Activated CD8-positive, alpha-beta T cell treated with anti-CD3 and anti-CD28 coated beads, Interleukin-2, amount 10 ng/mL, durations not matched to agents 7 days and 5 days (primary cell): ENCODE data around the gene VPREB3. TPM values are rescaled to one million over a fixed set of nuclear protein-coding genes. Genes with fewer than 3 reads are reported as not detected.

Source experiments
- ATAC-seq: fragments of 150-1000 bp; cut with Tn5 transposase; one replicate; pipeline ENCODE4 v1.10.0; 2021; ENCODE audit warnings: moderate library complexity
- CTCF ChIA-PET: fragments of 350-600 bp; sonication (Branson Sonifier 250); formaldehyde crosslinking; loops from one replicate; lab custom pipeline; 2021; ENCODE audit warnings: antibody characterized with exemption; lab: Charles Lee
- POLR2A ChIA-PET: fragments of 350-600 bp; sonication (Branson Sonifier 250); formaldehyde crosslinking; loops from one replicate; lab custom pipeline; 2021; ENCODE audit warnings: antibody characterized with exemption; lab: Charles Lee
- DNase-seq: peaks from one replicate; pipeline ENCODE4 v3.0.0-alpha.2; 2020
- H3K27ac Mint-ChIP-seq: one replicate; pipeline ENCODE4 v1.8.0; 2021; ENCODE audit warnings: mild to moderate bottlenecking, mixed read lengths
- H3K27me3 Mint-ChIP-seq: one replicate; pipeline ENCODE4 v1.8.0; 2021; ENCODE audit warnings: low read depth, mixed read lengths
- H3K36me3 Mint-ChIP-seq: one replicate; pipeline ENCODE4 v1.8.0; 2021; ENCODE audit warnings: low read depth, mixed read lengths
- H3K4me1 Mint-ChIP-seq: one replicate; pipeline ENCODE4 v1.8.0; 2021; ENCODE audit warnings: low read depth, mixed read lengths
- H3K4me3 Mint-ChIP-seq: one replicate; pipeline ENCODE4 v1.8.0; 2021; ENCODE audit warnings: mild to moderate bottlenecking, mixed read lengths
- H3K9me3 Mint-ChIP-seq: one replicate; pipeline ENCODE4 v1.8.0; 2022; ENCODE audit warnings: mixed read lengths; ENCODE audit not compliant: insufficient read depth
- total RNA-seq, 2 experiments: library from RNA; stranded (reverse); gene quantifications; one replicate each; pipeline ENCODE4 v1.2.3, GENCODE V29; 2021

VPREB3 gene, protein sequence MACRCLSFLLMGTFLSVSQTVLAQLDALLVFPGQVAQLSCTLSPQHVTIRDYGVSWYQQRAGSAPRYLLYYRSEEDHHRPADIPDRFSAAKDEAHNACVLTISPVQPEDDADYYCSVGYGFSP
- total RNA-seq = not detected

DNA sequence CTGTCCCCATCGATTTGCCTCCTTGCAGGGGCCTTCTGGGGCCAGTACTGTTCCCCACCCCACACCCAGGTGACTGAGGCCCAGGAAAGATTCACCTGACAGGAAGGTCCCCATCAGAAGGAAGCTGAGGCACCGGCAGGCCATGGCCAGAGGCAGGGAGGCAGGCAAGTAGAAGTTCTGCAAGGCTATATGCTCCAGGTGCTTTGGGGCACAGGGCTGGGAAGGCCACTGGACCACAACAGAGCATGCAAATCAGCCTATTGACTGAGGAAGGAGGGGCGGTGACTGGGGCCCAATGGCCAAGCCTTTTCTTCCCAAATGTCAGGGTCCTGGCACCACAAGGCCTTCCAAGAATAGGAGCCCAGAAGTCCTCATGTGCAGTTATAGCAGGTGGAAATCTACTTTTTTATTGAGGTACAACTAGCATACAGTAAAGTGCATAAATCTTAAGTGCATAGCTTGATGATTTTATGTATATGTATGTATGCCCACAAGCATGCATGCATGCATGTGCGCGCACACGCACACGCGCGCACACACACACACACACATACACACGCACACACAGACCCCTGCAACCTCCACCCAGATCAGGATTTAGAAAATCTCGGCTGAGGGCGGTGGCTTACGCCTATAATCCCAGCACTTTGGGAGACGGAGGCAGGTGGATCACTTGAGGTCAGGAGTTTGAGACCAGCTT, at the start of gene VPREB3:
Gene VPREB3 (minus strand): TSS at position 206 of the 700 bp plus-strand sequence. CDS start 62 bp downstream, at position 144.
- H3K4me3 Mint-ChIP-seq = no peak within 1 kb of the TSS
- ATAC-seq (no peak), DNase-seq (no peak)
- H3K9me3 Mint-ChIP-seq = no peaks in the 10 kb centered on the region
- H3K27me3 Mint-ChIP-seq = no peaks in the 10 kb centered on the region
- peaks cover 27% of the 10 kb centered on the region for H3K4me1 Mint-ChIP-seq
- ChIA-PET POLR2A (no interaction called here), CTCF (no interaction called here)
- H3K36me3 Mint-ChIP-seq = no peaks in the 10 kb centered on the region
- H3K27ac Mint-ChIP-seq = no peak within 1 kb of the TSS

DNA sequence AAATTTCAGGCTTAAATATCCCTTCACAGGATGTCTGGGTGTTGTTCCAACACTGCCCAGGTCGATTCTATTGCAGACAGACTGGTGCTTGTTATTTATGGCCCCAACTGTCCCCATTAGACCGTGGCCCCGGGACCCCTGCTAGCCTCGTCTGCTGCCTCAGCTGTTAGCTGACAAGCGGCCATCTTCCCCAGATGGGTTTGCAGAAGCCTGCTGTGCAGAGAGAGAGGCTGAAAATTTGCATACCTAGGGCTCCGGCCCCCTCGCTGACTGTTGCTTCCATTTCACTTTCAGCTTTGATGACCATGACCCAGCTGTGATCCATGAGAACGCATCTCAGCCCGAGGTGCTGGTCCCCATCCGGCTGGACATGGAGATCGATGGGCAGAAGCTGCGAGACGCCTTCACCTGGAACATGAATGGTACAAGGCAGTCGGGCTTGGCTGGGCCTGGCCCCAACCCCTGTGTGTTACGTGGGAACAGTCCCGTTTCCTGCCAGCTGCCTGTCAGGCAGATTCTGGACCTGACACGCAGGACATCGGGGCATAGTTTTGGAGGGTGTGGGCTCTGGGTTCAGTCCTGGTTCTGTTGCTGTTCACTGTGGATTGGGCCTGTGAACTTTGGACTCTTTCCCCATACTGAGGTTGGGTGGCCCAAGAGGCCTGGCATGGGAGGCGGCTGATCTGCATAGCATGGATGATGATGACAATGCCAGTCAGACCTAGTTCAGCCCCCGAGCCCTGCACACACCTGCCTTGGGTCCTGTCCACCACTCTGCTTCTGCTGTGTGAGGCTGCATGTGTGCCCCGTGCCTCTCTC, 49.0 kb upstream of the VPREB3 start:
- Mint-ChIP-seq H3K4me3 (no peak overlapping the region), H3K27ac (no peak overlapping the region), H3K9me3 (no peaks in the 10 kb centered on the region), H3K36me3 (peaks cover 59% of the 10 kb centered on the region), H3K27me3 (no peaks in the 10 kb centered on the region), H3K4me1 (peaks cover 4% of the 10 kb centered on the region)
- DNase-seq (no peak), ATAC-seq (no peak)
- ChIA-PET CTCF (no interaction called here), POLR2A (no interaction called here)

DNA sequence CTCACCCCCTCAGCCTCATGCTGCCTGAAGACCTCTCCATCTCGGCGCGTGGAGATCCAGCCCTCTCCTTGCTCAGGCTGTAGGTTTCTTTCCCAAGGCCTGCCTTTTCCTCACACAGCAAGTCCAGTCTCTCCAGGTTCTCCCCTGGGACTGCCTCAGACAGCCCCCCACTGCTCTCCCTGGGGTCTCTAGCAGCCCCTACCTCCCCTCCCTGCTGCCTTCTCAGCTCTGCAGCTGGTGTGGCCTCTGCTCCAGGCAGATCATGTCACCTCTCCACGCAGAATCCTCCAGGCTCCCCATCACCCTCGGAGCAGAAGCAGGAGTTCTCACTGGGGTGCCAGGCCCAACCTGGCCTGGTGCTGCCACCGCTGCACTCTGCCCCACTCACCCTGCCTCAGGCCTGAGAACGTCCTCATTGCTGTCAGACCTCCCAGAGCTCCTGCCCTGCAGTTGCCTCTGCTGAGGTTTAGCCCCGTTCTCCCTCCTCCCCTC, 47.7 kb upstream of the VPREB3 start:
- ATAC-seq (no peak), DNase-seq (no peak)
- POLR2A ChIA-PET = no interaction called here
- no peaks in the 10 kb centered on the region for H3K27me3 Mint-ChIP-seq
- no peak overlapping the region for H3K4me3 Mint-ChIP-seq
- no peaks in the 10 kb centered on the region for H3K9me3 Mint-ChIP-seq
- CTCF ChIA-PET = no interaction called here
- H3K27ac Mint-ChIP-seq = no peak overlapping the region
- H3K4me1 Mint-ChIP-seq = peaks cover 2% of the 10 kb centered on the region
- peaks cover 59% of the 10 kb centered on the region for H3K36me3 Mint-ChIP-seq

DNA sequence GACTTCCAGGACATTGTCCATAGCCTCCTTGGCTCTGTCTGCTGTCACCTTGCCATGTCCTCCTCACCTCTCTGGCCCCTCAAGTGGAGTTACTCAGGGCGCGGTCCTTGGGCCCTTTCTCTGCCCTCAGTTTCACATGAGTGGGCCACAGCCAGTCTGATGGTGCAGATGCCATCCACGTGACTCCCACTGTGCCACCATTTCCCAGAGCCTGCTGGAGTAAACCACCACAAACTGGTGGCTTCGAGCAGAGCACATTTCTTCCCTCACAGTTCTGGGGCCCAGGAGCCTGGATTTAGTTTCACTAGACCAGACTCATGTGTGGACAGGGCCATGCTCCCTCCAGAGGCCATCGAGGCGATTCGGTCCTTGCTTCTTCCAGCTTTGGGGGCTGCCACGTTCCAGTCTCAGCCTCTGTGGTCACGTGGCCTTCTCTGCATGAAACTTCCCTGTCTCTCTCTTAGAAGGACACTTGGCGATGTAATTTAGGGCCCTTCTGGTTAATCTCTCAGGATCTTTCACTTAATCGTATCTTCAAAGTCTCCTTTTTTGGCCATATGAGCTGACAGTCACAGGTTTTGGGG, 47.1 kb upstream of the VPREB3 start:
- DNase-seq (no peak), ATAC-seq (no peak)
- H3K27ac Mint-ChIP-seq = no peak overlapping the region
- no peak overlapping the region for H3K4me3 Mint-ChIP-seq
- CTCF ChIA-PET = no interaction called here
- peaks cover 60% of the 10 kb centered on the region for H3K36me3 Mint-ChIP-seq
- H3K27me3 Mint-ChIP-seq = no peaks in the 10 kb centered on the region
- POLR2A ChIA-PET = no interaction called here
- no peaks in the 10 kb centered on the region for H3K4me1 Mint-ChIP-seq
- no peaks in the 10 kb centered on the region for H3K9me3 Mint-ChIP-seq

DNA sequence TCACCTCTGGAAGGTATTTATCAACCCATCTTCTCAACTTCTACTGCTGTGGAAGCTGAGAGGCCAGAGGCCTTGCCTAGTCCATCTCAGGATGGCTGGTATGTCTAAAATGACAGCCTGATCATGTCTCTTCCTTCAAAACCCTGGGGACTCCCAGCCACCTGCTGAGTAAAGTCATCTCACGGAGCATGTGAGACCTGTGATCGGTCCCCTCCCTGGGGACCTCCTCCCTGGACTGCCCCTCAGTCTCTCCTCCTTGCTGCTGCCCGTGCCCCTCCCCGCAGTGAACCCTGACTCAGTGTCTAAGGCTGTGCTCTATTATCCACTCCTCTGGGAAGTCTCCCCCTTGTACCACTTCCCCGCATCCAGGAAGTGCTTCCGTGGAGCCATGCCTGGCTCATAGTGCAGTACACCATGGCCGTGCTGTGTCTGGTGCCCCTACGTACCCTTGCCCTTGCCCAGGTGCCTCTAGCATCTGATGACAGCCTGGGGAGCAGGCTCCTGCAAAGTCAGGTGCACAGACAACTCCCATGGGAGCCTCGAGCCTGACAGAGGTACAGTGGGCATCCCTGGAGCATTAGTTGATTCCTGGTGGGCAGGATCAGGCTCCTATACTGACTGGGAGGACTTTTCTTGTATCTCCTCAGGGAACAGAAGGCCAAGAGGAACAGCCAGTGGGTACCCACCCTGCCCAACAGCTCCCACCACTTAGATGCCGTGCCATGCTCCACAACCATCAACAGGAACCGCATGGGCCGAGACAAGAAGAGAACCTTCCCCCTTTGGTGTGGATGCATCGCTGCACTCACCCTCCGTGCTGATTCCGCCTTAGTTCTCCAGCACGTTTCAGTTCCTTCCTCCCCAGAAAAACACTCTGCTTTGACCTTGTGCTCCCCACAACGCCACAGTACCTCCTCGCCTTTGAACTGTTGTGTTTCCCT, 46.3 kb upstream of the VPREB3 start:
- no peak for DNase-seq
- CTCF ChIA-PET = no interaction called here
- POLR2A ChIA-PET = no interaction called here
- no peak for ATAC-seq
- H3K9me3 Mint-ChIP-seq = no peaks in the 10 kb centered on the region
- peaks cover 59% of the 10 kb centered on the region for H3K36me3 Mint-ChIP-seq
- H3K4me3 Mint-ChIP-seq = no peak overlapping the region
- no peaks in the 10 kb centered on the region for H3K27me3 Mint-ChIP-seq
- no peaks in the 10 kb centered on the region for H3K4me1 Mint-ChIP-seq
- H3K27ac Mint-ChIP-seq = no peak overlapping the region

DNA sequence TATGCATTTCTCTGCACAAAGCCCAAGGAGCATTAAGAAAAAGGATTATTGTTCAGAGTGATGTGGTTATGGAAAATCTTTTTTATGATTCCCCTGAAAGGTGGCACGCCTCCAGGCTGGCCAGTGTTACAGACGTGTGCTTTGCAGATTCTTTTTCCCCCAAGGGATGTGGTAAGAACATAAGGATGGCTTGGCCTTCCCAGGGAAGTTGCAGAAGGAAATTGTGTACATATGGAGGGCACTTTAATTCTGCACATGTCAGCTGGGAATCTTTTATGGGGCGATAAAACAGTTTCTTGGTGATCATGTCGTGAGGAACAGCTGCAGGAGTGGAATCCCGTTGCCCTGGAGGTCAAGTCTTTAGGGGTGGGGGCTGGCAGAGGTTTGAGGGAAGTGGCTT, 42.2 kb upstream of the VPREB3 start:
- ATAC-seq (no peak), DNase-seq (no peak)
- Mint-ChIP-seq H3K36me3 (peaks cover 63% of the 10 kb centered on the region), H3K4me1 (peaks cover 16% of the 10 kb centered on the region), H3K4me3 (no peak overlapping the region), H3K27me3 (no peaks in the 10 kb centered on the region), H3K9me3 (no peaks in the 10 kb centered on the region), H3K27ac (no peak overlapping the region)
- ChIA-PET POLR2A (no interaction called here), CTCF (no interaction called here)

DNA sequence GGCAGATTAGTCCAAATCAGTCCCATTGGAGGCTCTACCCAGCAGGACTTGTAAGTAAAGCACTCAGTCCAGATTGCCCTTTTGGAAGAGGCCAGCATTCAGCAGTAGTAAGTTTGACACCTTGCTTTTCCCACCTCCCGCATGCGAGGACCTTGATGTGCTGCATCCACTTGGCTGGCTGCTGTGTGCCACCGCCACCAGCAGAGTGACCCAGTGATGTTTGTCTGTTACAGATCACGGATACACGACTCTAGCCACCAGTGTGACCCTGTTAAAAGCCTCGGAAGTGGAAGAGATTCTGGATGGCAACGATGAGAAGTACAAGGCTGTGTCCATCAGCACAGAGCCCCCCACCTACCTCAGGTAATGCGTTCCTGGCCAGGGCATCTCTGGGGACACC, 39.1 kb upstream of the VPREB3 start:
- H3K4me1 Mint-ChIP-seq = peaks cover 34% of the 10 kb centered on the region
- no peaks in the 10 kb centered on the region for H3K9me3 Mint-ChIP-seq
- H3K27ac Mint-ChIP-seq = no peak overlapping the region
- no peak overlapping the region for H3K4me3 Mint-ChIP-seq
- ATAC-seq (no peak), DNase-seq (no peak)
- ChIA-PET CTCF (interaction anchor here (1.3 kb wide), 1 partner anchor 22 kb away, joined by 3 read pairs; no protein-coding TSS in a partner anchor), POLR2A (no interaction called here)
- H3K36me3 Mint-ChIP-seq = peaks cover 59% of the 10 kb centered on the region
- H3K27me3 Mint-ChIP-seq = no peaks in the 10 kb centered on the region

DNA sequence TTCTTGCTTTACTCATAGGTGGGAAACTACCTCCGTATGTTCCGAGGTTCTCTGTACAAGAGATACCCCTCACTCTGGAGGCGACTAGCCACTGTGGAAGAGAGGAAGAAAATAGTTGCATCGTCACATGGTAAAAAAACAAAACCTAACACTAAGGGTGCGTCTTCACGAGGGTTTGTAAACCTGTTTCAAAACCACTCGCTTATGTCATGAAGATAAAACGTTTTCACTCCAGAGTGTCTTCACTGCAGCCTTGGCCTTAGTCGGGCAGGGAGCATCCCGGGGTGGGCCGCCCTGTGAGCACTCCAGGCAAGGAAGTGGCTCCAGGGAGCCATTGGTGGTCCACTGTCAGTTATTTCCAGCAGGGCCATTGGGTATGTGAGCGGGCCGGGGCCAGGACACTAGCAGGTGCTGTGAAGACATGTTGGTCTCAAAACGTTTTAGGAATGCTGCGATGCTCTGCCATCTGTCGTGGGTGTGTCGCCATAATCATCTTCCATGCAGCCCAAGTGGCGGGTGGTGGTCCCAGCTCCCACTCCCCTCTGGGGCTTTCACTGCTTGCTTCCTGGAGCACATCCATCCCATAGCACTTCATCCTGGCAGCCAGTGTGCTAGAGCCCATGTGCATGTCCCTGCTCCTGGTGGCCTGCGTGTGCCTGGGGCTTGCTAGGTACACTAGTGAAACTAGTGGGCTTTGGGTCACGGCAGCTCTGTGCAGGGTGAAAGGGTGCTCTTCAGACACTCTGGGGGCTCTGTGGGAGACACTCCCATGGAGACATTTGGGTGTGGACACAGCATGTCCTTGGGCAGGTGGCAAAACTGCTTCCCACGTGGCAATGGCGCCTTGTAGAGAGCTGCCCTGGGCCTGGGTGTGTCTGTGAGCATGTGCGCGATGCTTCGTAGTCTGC, 37.8 kb upstream of the VPREB3 start:
- ATAC-seq = no peak
- Mint-ChIP-seq H3K4me1 (peaks cover 42% of the 10 kb centered on the region), H3K4me3 (no peak overlapping the region), H3K27ac (peak overlapping the region; percentile 39), H3K9me3 (no peaks in the 10 kb centered on the region), H3K36me3 (peaks cover 54% of the 10 kb centered on the region), H3K27me3 (no peaks in the 10 kb centered on the region)
- ChIA-PET CTCF (interaction anchor here (1.3 kb wide), 1 partner anchor 21 kb away, joined by 3 read pairs; no protein-coding TSS in a partner anchor), POLR2A (no interaction called here)
- DNase-seq = no peak

DNA sequence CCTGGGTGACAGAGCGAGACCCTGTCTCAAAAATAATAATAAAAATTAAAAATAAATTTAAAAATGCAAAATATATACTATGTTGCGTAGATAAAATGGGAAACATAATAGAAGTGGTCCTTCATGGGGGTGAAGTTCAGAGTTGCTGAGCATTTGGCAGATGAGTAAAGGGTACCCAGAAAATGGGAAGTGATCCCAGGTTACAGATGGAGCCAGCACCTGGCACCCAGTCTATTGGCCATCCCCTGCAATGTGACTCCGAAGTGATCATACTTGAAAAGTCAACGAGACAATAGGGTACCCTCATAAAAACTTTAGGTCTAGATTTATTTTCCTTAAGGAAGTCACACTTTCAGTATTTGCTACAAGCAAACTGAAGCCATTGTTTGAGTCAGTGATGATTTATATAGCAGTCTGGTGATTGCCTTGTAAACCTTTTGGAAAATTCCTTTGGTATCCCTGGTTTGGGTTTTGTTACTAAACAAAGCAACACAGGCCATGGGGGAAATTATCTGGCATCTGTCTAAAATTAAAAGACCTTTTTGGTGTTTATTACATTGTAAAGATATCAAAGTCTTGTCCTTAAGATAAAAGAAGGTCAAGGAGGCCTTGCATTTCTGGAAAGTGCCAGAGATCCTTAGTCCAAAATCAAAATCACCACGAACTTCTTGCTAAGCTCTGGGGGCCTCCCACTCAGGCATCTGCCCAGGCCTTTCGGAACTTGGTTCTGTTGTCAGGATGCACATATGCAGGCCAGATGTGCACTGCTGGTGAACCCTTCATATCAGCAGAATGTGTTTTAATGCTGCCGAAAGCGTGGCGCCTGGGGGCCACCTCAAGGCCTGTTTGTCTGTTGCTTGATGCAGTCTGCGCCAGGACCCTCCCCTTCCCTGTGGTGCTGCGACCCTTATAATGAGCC, 36.9 kb upstream of the VPREB3 start:
- ATAC-seq = no peak
- ChIA-PET CTCF (no interaction called here), POLR2A (no interaction called here)
- H3K9me3 Mint-ChIP-seq = no peaks in the 10 kb centered on the region
- peaks cover 47% of the 10 kb centered on the region for H3K36me3 Mint-ChIP-seq
- peaks cover 48% of the 10 kb centered on the region for H3K4me1 Mint-ChIP-seq
- no peaks in the 10 kb centered on the region for H3K27me3 Mint-ChIP-seq
- no peak overlapping the region for H3K27ac Mint-ChIP-seq
- H3K4me3 Mint-ChIP-seq = no peak overlapping the region
- no peak for DNase-seq

DNA sequence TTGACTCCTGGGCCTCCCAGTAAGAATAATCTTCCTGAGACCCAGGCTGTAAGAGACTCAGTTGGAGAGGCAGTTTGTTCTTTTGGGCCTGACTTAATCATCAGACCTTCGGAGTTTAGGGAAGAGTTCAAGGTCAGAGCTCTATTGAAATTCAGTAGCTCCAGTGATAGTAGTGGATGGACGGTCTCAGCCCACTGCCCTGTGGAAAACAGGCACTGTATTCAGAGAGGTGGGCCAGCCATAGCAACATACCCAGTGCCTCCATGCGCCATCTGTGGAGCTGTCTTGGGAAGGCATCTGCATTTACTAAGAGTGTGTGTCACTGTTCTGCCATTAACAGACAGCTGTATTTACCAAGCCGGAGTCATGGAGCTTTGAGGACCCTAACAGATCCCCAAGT, 35.4 kb upstream of the VPREB3 start:
- ChIA-PET POLR2A (no interaction called here), CTCF (interaction anchor here (1.0 to 1.3 kb wide), 3 partner anchors 17 to 105 kb away, joined by 3 read pairs; partner anchors contain the start of genes MIF and MMP11)
- Mint-ChIP-seq H3K9me3 (no peaks in the 10 kb centered on the region), H3K36me3 (peaks cover 39% of the 10 kb centered on the region), H3K27ac (no peak overlapping the region), H3K27me3 (no peaks in the 10 kb centered on the region), H3K4me3 (no peak overlapping the region), H3K4me1 (peaks cover 55% of the 10 kb centered on the region)
- ATAC-seq (no peak), DNase-seq (no peak)
